ES-I3 (cell line): ENCODE data around the gene SCML2.
"Not testable (repeated sequence)": the region's sequence is repeated elsewhere in the genome, so short reads cannot be mapped to it uniquely, and the experiment has no call there.

ENCODE experiments used
- H3K36me3 ChIP-seq: 2 replicates; pipeline ENCODE4 v1.6.1; 2013; ENCODE audit warnings: mild to moderate bottlenecking, low read length, control low read depth, moderate library complexity; ENCODE audit not compliant: insufficient read depth
- H3K4me1 ChIP-seq: 2 replicates; pipeline ENCODE4 v1.6.1; 2013; ENCODE audit warnings: mild to moderate bottlenecking, control low read depth, low read length; ENCODE audit not compliant: insufficient read depth
- H3K9ac ChIP-seq: 2 replicates; pipeline ENCODE4 v1.6.1; 2013; ENCODE audit warnings: low read depth, mild to moderate bottlenecking, low read length, moderate library complexity
- H3K9me3 ChIP-seq: 2 replicates; pipeline ENCODE4 v1.6.1; 2013; ENCODE audit warnings: mild to moderate bottlenecking, low read length, moderate library complexity; ENCODE audit not compliant: control insufficient read depth, insufficient read depth

The SCML2 gene

DNA sequence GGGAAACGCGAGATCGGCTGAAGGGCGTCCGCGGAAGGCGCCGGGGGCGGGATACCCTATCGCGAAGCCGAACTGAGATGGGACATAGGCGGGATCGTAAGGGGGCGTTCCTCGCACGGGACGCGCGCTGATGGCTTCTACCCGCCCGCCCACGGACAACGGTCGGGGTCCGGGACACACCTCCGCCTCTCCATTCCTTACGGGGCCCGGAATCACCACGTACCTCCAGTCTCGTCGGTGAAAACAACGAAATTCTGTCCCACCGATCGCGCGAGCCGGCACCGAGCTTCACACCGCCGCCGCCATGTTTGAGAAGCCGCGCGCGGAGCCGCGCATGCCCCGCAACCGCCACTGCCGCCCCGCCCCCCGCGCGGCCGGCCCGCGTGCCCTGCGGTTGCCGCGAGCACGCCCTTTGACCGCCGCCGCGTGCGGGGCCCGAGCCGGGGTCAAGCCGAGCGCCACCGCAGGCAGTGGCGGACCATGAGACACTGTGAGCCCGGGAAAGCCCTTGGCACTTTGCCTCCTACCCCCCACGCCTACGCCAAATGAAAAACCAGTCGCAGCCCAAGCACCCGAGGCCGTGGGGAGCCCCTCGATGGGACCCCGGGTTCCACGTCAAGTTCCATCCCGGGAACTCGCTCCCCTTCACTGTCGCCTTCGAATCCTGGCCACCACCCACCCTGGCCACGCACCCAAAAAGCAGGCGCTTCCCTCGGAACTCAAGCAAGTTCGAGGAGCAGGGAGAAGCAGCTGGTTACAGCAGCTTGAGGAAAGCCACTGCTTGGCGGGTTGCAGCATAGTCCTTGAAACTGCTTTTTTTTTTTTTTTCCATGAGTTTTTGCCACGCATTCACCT lies at the start of gene SCML2:
SCML2 (minus strand) TSS at position 320 of the 855 bp plus-strand sequence. CDS start 20,617 bp downstream, outside the sequence.
- no peaks in the 10 kb centered on the region for H3K9me3 ChIP-seq
- H3K9ac ChIP-seq: peak within 1 kb of the TSS; percentile 58

DNA sequence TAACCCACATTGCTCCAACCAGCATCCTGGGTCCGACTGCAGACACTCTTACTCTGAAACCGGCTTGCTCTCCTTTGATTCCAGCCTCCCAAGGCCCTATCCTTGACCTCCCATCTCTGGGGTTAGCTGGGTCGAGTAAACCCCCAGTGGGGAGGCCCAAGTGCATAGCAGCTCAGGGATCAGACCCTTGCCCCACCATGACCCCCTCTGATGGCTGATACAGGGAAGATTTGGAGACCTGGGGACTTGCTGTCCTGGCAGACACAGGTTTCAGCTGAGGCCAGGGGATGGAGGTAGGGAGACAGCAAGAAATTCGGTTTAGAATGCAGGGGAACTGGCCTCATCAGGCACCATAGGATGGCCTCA lies 47.3 kb upstream of the SCML2 start:
- Histone ChIP-seq H3K4me1 (no peaks in the 10 kb centered on the region), H3K9me3 (no peaks in the 10 kb centered on the region), H3K9ac (no peak overlapping the region), H3K36me3 (no peaks in the 10 kb centered on the region)

More for the DNA sequence above, at the start of gene SCML2:
- Histone ChIP-seq H3K36me3 (no peaks in the 10 kb centered on the region), H3K4me1 (no peaks in the 10 kb centered on the region)

DNA sequence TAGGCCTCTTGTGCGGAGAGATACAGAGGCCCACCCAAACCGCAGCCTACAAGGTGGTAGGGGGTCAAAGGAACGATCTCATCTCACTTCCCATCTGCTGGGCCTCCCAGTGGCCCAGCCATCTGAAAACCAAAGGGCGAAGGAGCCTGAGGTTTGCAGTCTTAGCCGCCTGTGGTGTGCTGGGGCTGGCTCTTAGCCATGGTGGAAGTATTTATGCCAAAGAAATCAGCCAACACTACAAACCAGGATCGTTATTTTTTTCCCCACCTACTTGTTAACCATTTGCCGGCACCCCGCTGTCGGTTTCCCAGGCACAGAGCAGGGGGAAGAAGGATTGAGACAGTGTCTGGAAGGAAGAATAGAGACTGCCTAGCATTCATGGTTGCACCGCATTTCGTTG lies 40.0 kb upstream of the SCML2 start:
- Histone ChIP-seq H3K4me1 (no peaks in the 10 kb centered on the region), H3K36me3 (no peaks in the 10 kb centered on the region), H3K9ac (no peak overlapping the region), H3K9me3 (no peaks in the 10 kb centered on the region)

DNA sequence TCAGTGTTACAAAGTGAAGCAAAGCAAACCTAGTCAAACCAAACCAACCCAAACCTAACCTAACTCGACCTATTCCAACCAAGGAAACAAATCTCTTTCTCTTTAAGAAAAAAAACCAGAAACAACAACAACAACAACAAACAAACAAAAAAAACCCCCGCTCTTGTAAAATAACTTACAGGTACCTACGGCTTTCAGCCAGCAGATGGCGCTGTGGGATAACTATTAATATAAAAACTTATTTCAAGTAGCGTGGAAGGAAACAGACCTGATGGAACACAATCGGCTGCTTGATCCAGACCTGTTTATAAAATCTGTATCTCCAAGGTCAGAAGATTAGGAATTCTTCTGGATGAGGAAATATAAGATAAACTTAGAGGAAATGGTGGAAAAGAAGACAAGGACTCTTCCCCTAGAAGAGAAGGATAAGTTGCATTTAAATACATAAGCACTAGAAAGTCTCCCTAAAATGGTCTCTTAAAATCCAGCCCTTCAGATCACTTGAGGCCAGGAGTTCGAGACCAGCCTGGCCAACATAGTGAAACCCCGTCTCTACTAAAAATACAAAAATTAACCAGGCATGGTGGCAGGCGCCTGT lies 36.6 kb upstream of the SCML2 start:
- H3K9me3 ChIP-seq: no peaks in the 10 kb centered on the region
- H3K9ac ChIP-seq: no peak overlapping the region
- no peaks in the 10 kb centered on the region for H3K36me3 ChIP-seq
- no peaks in the 10 kb centered on the region for H3K4me1 ChIP-seq

DNA sequence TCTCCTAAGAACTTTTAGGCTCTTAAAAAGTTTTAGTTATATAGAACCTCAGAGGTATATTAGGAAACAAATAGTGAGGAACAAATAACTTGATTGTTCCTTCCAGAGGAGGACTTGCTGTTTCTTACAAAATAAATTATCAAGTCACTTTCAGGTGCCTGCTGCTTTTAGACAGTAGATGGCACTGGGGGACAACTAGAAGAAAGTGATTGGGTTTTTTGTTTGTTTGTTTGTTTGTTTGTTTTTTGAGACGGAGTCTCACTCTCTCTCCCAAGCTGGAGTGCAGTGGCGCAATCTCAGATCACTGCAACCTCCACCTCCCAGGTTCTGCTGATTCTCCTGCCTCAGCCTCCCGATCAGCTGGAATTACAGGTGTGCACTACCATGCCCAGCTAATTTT lies 35.5 kb upstream of the SCML2 start:
- Histone ChIP-seq H3K4me1 (no peaks in the 10 kb centered on the region), H3K9me3 (no peaks in the 10 kb centered on the region), H3K9ac (no peak overlapping the region), H3K36me3 (no peaks in the 10 kb centered on the region)

DNA sequence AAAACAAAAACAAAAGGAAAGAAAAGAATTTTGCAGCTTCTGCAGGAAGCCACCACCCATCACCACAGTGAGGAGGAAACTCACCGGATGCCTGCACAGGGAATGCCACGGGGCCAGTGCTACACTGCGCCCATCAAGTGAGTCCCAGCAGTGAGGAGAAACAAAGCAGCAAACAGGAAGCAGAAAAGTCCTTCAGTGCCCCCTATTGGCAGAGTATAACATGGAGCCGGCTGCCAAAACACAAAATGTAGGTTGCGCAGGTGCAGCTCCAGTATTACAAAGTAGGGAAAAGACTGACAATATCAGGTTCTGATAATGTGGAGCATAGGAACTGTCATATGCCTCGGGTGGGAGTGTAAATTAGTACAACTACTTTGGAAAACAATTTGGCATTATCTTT lies 23.3 kb upstream of the SCML2 start:
- no peak overlapping the region for H3K9ac ChIP-seq
- no peaks in the 10 kb centered on the region for H3K4me1 ChIP-seq
- no peaks in the 10 kb centered on the region for H3K9me3 ChIP-seq
- H3K36me3 ChIP-seq: no peaks in the 10 kb centered on the region

DNA sequence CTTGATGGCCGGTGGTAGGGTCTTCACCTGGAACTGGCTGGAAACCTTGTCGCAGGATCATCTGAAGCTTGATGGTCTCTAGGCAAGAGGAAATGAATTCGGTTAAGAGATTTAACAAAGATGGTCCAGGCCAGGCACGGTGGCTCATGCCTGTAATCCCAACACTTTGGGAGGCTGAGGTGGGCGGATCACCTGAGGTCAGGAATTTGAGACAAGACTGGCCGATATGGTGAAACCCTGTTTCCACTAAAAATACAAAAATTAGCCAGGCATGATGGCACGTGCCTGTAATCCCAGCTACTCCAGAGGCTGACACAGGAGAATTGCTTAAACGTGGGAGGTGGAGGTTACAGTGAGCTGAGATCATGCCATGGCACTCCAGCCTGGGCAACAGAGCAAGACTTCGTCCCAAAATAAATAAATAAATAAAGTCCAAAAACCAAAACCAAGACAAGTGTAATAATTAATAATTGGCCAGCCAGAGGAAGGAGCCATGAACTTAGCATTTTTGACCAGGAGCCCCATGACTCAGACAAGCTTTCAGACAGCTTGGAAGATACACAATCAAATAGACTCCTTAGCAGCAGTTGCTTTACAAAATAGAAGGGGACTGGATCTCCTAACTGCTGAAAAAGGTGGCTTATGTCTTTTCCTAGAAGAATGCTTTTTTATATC lies 20.8 kb upstream of the SCML2 start:
- H3K9ac ChIP-seq, H3K9me3 ChIP-seq, H3K4me1 ChIP-seq, H3K36me3 ChIP-seq: not testable (repeated sequence)

DNA sequence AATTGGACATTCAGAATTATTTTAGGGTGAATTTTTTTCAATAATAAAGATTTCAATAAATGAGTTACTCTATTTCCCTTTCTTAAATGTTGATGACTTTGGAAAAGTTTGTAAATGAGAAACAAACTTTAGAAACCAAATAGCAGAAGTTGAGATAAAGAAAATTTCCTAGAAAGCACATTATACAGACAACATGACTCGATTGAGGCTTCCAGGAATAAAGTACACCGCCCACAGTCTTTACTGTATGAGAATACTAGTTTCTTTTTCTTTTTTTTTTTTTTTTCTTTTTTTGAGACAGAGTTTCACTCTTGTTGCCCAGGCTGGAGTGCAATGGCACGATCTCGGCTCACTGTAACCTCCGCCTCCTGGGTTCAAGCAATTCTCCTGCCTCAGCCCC lies 14.6 kb upstream of the SCML2 start:
- not testable (repeated sequence) for H3K9ac ChIP-seq, H3K4me1 ChIP-seq, H3K36me3 ChIP-seq, H3K9me3 ChIP-seq

DNA sequence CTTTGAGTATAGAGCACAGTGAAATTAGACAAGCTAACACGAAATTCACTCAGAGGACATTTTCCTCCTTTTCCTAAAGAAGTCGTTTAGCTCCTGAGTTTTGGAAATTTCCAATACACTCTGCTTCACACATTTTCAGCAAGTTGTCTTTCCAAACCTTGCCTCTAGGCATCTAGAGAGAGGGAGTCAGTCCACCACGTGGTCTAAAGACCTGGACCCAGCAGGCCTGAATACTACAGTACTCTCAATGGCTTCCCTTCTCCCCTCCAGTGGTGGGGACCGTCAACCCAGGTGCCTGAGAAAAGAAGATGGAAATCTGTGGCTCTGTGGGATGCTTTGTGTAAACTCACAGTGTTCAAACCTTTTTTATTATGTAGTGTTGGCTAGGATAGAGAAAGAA lies 13.9 kb upstream of the SCML2 start:
- Histone ChIP-seq H3K36me3 (no peaks in the 10 kb centered on the region), H3K4me1 (no peaks in the 10 kb centered on the region), H3K9ac (no peak overlapping the region), H3K9me3 (no peaks in the 10 kb centered on the region)

DNA sequence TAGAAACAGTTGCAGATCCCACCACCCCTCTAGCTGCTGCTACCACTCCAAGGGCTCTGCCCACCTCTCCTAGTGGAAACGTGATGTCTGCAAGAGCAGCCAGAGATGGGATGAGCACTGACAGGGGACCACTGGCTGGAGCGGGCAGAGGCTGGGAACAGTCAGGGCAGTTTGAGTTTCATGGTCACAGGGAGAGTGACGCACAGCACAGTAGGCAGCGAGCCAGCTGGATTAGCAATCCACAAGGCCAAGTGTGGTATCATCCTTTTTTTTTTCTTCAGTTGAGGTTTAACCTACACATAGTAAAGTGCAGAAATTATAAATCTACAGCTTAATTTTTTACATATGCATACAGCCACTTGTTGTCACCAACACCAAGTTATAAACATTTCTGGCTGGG lies 6.4 kb upstream of the SCML2 start:
- Histone ChIP-seq H3K4me1 (no peaks in the 10 kb centered on the region), H3K36me3 (no peaks in the 10 kb centered on the region), H3K9ac (no peak overlapping the region), H3K9me3 (no peaks in the 10 kb centered on the region)

DNA sequence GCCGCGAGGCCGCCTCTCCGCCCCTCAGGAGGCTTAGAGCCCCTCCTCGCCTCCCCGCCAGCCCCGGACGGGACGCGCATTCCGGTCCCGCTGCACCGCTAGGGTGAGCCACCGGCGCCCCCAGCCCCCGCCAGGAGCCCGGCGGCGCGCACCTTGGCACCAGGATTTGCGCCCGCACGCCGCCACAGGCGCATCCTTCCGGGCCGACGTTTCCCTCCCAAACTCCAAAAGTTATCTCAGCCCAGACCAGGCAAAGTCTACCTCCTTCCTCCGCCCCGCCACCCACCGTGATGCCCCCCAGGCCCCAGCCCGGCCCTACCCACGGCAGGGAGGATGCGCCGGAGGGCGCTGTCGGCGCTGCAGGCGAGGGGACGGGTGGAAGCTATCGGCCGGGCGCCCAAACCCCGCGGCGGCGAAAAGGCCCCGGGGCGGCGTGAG lies 538 bp downstream of the SCML2 start:
- H3K9ac ChIP-seq: peak overlapping the region; percentile 58
- H3K9me3 ChIP-seq: no peaks in the 10 kb centered on the region
- no peaks in the 10 kb centered on the region for H3K4me1 ChIP-seq
- no peaks in the 10 kb centered on the region for H3K36me3 ChIP-seq

DNA sequence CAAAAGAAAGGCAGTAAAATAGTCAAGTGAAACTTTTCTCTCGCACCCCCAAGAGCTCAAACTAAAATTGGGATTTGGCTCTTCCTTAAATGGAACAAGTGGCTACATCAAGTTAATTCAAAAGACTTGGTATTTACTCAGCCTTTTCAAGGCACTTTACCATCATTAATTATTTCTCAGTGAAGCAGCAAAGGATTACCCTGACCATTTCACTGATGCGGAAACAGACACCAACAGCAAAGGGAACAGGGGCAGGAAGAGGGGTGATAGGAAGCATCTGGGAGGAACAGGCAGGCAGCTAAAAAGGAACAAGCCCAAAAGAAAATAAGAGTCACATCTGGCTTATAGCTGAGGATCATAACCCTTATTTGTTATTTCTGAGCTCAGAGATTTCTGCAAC lies 2.7 kb downstream of the SCML2 start:
- H3K4me1 ChIP-seq: 0 out of 2 replicates have a peak, but pooled peaks cover 4% of the 10 kb centered on the region

DNA sequence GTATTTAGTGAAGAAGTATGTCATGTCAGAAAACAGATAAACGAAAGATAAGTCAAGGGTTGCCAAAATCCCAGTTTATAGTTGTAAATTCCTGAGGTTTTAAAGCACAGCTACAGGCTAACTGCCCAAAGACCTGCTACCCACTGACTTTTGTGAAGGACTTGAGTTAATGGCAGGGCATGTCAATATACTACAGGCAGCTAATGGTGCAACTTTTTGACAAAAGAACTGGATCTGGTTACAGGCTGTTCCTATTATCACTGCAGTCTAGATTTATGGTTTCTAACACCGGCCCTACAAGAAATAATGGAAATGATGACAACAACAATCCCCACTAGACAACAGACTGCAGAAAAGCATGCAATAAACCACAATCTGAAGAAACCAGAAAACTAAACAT lies 6.4 kb downstream of the SCML2 start:
- H3K4me1 ChIP-seq: 0 out of 2 replicates have a peak, but pooled peaks cover 4% of the 10 kb centered on the region
- no peaks in the 10 kb centered on the region for H3K36me3 ChIP-seq
- H3K9me3 ChIP-seq: no peaks in the 10 kb centered on the region
- H3K9ac ChIP-seq: no peak overlapping the region

More for the DNA sequence above, 2.7 kb downstream of the SCML2 start:
- no peak overlapping the region for H3K9ac ChIP-seq
- H3K36me3 ChIP-seq: no peaks in the 10 kb centered on the region
- no peaks in the 10 kb centered on the region for H3K9me3 ChIP-seq

DNA sequence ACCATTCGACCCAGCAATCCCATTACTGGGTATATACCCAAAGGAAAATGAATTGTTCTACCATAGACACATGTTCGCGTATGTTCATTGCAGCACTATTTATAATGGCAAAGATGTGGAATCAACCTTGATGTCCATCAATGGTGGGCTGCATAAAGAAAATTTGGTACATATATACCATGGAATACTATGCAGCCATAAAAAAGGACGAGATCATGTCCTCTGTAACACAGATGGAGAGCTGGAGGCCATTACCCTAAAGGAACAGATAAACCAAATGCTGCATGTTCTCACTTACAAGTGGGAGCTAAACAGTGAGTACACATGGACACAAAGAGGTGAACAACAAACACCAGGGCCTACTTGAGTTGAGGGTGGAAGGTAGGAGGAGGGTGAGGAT lies 45.1 kb downstream of the SCML2 start:
- Histone ChIP-seq H3K9me3 (peaks cover 3% of the 10 kb centered on the region; the same call in 1 of the 2 replicates), H3K36me3 (no peaks in the 10 kb centered on the region; the same call in 1 of the 2 replicates), H3K4me1 (peaks cover 6% of the 10 kb centered on the region; the same call in 1 of the 2 replicates), H3K9ac (no peak overlapping the region)

DNA sequence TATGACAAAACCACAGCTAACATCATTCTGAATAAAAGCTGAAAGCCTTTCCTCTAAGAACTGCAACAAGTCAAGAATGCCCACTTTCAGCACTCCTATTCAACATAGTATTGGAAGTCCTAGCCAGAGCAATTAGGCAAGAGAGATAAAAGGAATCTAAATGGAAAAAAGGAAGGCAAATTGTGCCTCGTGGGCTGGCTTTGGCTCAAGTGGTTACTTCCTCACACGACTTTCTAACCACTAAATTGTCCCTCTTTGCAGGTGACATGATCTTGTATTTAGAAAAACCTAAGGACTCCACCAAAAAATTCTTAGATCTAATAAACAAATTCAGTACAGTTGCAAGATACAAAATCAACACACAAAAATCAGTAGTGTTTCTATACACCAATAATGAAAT lies 57.2 kb downstream of the SCML2 start:
- no peaks in the 10 kb centered on the region for H3K9me3 ChIP-seq
- no peaks in the 10 kb centered on the region for H3K36me3 ChIP-seq
- H3K9ac ChIP-seq: no peak overlapping the region
- H3K4me1 ChIP-seq: no peaks in the 10 kb centered on the region
